G401.6 (cell line): ENCODE measurements around the gene CHD2.
"Not testable (repeated sequence)": the region's sequence is repeated elsewhere in the genome, so short reads cannot be mapped to it uniquely, and the experiment has no call there.

Source experiments
- FAIRE-seq: peaks from 2 replicates; lab custom pipeline; 2012; peaks lifted over from hg19 to GRCh38; lab: Jason Lieb, UNC

CHD2 gene

DNA sequence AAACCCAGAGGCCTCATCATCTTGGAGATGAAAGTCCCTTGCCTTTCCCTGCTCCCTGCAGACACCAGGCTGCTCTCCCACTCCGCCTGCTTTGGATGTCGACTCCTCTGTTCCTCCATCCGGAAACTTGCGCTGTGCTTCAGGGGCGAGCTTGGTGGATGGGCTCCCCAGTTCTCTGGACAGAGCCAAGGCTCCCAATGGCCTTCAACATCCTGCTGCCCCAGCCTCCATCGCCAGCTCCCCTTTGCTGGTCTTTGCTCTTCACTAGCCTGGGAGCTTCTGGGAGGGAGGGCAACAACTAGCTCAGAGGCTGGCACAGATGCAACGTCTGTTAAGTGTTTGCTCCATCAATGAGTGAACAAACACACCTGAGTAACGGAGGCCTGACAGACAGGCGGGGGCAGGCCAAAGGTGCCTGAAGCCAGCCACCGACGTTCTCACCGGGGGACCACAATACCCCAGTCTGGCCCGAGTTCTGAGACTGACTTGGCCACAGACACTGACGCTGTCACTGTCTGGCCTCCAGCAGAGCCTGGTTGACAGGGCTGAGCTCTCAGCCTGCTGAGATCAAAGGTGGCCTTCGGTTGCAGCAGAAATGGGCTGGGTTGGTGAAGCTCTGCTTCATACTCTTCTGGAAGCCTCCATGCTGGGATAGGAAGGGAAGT lies 149.9 kb downstream of the CHD2 start:
- no peak for FAIRE-seq

DNA sequence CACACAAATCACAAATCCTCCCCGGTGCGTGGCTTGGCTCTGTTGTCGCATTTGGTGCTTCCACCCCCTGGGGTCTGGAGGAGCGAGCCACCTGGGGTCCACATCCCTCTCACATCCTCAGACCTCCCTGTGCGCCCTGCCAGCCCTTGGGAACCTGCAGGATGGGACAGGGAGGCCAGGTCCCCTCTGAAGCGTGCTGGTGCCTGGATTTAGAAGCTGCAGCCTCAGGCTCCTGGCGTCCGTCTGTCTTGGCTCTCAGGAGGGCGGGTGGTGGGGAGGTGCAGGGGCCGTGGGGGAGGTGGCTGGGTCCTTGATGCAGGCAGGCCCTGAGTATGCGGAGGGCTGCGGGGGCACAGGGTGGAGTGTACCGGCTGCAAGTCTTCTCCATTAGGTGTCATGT lies 150.5 kb downstream of the CHD2 start:
- FAIRE-seq: no peak

DNA sequence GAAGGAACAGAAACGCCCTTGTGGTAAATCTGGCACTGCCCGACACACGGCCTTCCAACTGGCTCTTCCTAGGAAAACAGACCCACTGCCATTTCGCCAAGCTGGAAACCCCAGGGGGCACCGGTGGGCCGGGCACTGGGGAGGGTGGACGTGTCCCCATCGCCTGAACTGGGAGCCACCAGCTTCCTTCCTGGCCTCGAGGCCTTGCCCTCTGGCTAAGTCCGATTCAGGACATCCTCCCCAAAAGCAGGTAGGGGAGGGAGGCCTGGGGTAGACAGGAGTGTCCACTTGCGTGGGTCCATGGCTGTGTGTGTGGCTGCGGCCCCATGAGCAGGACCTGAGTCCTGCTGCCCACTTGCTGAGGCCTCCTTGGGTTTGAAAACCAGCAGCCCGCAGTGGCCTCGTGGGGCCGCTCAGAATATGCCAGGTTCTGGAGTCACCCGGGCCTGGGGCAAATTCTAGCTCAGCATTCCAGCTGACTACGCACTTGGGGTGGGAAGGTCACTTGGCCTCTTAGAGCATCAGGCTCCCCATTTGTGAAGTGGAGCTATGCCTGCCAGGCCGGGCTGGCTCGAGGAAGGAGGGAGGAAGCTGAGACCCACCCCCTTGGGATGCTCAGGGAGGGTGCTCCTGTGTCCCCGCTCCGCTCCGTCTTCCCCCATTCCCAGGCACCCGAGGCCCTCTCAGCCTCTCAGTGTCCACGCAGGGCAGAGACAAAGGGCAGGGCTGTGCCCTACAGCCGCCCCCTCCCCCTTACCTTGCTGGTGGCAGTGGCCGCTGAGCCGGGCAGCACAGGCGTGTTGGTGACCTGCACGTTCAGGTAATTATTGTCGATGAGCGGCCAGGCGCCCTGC lies 151.3 kb downstream of the CHD2 start:
- no peak for FAIRE-seq

DNA sequence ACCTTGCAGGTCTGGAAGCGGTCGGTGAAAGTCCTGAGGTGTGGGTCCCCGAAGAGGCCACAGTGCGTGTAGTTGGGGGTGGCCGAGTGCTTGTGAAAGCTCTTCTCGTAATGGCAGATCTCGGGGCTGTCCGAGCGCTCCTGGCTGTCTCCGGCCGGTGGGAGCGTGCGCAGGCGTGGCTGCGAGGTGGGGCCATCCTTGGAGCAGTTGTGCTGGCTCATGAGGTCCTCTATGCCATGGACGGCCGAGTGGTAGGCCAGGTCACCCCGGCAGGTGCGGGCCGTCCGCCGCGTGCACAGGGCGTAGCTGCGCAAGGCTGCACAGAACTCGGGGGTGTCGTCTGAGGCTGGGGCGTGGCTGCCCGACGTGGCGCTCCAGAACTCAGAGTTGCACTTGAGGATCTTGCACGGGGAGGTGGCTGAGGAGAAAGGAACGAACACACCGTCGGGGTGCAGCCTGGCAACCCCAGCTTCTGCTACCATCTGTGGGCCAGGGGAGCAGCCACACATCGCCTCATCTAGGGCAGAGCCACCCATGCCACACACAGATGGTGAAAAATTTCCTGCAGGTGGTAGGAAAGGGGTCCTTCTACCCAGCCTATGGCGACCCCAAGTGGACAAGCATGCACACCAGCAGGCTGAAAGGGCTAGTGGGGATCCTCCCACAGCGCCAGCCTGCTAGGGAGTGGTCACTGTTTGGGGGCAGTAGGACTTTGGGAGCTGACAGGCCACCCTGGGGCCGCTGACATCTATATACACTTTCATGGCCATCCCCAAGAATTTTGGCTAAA lies 152.2 kb downstream of the CHD2 start:
- FAIRE-seq: no peak

DNA sequence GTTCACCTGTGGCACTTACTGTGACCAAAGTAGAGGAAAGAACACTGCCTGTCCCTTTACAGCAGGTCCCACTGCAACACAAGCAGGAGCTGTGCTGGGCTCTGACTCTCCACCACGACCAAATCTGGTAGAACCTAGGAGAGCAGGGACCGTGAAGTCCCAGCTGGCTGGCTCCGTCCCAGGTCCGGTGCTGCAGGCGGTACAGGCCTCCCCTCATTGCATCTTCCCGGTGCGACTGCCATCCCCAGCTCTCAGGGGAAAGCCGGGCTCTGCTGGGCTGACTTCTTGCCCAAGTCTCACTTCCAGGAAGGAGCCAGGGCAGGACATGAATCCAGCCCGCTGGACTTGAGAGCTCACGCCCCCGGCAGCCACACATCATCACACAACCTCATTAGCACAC lies 155.1 kb downstream of the CHD2 start:
- FAIRE-seq: no peak

DNA sequence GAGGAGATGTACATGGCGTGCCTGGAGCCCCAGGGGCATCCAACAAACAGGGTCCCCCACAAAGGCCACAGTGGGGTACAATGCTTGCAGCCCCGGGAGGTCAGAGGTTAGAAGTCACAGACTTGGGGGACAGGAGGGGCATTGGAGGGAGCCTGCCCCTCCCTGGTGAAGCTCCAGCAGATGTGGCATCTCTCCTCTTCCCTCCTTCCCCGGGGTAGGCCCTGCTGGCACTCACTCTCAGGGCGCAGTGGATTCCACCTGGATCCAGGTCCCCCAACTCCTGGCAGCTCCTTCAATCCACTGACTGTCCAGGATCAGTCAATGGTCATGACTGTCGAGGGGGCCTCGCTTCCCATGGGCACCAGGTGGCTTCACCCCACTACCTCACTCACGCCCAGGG lies 156.7 kb downstream of the CHD2 start:
- FAIRE-seq: no peak

DNA sequence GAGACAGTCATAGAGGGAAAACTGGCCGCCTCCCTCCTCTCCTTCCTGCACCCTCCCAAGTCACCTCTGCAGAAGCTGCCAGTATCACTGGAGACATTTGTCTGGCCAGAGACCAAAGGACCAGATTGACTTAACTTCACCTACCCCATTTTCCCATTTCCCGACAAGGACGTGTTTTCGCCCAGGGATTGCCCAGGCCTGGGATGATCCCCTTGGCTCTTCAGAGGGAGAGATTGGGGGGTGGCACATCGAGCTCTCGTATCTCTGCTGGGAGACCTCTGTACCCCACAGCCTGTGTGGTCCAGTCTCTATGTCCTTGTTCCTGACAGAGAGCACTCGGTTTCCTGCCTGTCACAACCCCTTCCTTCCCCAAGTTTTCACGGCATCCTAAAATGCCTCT lies 157.5 kb downstream of the CHD2 start:
- FAIRE-seq: no peak

DNA sequence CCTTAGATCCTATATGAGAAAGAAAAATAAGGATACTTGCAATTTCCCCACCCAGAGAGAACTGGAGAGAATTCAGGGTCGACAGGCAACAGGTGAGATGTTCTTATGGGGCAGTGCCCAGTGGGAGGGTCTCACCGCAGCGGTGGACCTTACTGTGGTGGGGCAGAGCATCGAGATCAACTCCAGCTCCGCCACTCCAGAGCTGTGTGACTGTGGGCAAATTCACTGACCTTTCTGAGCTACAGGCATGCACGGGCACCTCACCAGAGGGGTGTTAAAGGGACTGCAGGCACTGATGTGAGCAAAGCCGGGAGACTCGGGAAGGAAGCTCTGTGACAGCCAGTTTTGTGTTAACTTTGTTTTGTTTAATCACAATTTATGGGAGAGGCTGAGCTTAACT lies 158.0 kb downstream of the CHD2 start:
- FAIRE-seq: no peak

DNA sequence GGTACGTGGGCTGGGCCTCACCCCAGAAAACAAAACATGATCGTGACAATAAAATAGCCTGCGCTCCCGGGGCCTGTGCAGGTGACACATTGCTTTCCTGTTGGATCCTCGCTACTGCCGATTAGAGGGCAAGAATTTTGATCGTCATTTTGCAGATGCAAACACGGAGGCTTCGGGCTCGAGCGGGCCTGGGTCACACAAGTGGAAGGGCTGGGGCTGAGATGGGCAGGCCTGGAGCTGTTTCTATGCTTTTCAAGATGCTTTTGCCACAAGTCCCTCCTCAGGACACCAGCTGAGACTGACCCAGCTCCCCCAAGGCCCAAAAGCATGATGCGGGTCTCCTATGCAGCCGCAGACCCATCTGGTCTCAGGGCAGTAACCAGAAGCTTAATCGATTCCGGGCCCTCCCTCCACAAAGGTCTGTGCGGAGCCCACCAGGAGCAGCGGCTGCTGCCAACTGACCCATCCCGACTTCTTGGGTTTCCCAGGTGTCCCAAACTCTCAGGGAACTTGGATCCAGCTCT lies 158.8 kb downstream of the CHD2 start:
- FAIRE-seq: no peak

DNA sequence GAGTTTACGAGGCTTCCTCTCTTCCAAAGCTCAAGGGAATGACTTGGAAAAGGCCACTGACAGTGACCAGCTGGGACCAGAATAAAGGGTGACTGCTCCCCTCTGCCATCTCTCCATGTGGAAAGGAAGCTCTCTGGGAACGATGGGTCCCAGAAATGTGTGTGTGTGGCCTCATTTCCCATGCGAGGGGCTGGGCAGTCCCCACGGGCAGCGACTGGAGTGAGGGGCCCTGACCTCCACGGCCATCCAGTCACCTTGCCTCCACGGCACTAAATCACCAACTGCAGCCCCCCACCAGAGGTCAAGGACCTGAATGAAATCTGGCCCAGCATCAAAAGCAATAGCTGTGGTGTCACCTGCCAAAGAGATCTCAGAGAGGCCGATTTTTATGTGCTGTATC lies 159.3 kb downstream of the CHD2 start:
- FAIRE-seq: no peak

DNA sequence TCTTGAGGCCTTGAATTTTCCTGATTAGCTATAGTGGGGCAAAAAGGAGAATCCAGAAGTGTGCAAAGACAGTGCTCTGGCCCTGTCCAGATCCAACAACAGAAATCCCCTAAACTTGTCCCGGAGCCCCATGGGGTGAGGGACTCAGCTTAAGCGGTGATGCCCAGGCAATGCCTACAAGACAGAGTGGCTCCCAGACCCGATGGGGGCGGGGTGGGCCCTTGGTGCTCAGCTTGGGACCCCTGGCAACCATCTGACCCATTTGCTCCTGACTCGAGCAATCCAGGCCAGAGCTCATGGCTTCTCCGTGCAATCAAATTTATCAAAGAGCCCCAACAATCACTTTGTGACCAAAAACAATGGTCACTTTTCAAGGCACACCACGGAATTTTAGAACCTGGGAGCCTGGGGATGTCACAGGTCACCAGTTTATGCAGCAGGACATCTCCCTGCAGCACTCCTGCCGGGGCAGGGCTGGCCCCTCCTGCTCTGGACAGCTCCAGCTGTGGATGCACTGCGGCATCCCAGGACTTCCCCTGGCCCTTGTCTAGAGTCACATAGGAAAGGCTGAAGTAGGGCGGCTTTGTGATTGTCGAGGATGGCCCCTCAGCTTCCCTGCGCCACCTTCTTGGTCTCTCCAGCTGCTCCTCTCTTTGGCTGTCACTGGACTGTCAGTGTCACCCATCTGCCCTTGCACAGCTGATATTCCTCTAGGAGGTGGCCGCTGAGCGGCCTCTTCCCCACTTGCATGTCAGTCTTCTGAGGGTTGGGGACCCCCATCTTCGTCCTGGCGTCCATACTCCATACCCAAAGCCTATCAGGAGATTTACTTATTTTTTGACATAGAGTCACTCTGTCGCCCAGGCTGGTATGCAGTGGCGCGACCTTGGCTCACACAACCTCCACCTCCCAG lies 160.5 kb downstream of the CHD2 start:
- FAIRE-seq: no peak

DNA sequence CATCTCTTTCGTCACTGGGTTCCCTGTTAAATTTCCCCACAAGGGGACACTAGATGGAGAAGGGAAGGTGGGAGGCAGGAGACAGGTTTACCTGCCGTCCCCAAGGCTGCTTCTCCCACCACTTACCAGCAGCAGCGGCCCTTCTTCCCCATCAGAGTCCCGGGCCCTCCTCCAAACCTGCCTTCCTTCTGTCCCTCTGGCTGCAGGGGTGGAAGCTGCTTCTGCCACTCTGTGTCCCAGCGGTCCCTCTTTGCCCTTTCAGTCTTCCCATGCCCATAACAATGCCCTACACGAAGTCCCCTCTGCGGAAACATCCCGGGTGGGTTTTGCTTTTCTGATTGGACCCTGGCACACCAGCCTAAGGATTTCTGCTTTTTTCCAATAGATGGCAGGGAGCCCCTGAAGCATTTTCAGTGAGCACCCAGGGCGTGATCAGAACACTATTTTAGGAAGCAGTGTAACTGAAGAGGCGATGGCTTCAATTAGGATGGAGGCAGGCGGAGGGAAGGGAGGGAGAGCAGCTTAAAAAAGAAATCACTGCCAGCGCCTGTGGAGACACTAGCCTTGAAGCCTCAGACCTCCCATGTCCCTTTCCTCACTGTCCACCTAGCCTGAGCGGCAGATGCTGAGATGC lies 162.6 kb downstream of the CHD2 start:
- not testable (repeated sequence) for FAIRE-seq

DNA sequence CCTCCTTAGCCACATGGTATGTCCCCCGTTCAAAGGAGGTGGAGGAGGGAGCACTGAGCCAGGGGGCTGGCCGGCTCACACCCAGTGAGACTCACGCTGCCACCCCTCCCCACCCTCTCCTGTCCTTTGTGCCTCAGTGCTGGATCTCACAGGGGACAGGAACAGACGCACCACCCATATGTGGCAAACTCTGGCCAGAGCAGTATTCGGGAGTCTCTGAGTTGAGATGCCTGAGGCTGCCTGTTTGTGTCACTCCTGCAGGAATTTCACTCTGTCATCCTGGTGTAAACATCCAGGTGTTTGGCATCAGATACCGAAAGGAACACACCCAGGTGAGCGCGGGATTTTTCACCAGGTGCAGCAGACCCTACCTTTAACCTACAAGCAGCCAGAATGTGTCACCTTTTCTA lies 163.1 kb downstream of the CHD2 start:
- no peak for FAIRE-seq

DNA sequence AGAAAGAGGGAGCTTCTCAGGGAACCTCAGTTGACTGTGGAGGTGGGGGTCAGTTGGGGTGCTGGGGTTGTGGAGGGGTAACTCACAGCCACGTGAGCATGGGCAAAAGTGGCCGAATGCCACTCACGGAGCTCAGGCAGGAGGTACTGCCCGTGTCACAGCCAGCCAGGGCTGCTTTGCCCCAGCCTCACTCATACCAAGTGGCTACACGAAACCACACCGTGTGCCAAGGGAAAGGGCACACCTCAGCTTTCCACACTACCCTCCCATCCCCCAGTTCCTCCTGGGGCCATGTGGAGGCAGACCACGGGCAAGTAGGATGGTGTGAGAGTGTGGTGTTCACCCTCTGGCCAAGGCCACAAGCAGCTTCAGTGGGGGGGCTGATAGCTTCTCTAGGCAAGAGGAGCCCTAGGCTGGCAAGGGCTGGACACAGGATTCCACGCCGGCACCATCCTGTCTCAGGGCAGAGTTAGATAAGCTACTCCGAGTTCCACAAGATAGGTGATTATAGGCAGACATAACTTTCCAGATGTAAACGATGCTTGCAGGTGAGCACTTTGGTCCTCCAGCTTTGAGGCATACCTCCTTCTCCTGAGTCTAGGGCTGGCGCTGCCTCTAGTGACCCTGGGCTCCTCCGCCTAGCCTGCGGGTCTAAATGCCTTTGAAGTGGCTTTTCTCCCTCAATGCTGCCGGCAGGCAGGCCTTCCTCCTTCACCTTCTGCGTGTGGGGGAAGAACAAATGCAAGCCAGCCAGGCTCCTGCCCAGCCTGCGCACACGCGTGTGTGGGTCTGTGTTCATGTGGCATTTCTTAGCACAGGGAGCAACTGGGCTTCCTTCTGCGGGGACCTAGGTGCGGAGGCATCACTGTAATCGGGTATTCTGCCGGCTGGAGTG lies 163.9 kb downstream of the CHD2 start:
- no peak for FAIRE-seq

DNA sequence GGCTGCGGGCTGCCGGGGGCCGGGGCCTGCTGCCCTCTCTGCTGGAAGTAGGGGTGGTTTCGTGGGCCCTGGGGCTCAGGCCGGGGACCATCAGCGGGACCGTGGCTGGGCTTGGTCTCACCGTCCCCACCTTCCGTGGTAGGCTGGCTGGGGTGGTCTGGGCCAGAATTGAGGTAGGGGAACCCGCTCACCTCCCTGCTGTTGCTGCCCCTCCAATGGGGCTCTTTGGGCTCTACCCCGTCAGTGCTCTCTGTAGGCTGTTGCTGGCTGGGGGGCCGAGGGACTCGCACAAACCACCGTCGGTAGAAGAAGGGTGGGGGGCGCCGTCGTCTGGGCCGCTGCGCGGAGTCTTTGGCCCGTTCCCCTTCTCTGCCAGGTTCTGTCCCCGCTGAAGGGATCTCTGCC lies 165.5 kb downstream of the CHD2 start:
- FAIRE-seq: no peak

DNA sequence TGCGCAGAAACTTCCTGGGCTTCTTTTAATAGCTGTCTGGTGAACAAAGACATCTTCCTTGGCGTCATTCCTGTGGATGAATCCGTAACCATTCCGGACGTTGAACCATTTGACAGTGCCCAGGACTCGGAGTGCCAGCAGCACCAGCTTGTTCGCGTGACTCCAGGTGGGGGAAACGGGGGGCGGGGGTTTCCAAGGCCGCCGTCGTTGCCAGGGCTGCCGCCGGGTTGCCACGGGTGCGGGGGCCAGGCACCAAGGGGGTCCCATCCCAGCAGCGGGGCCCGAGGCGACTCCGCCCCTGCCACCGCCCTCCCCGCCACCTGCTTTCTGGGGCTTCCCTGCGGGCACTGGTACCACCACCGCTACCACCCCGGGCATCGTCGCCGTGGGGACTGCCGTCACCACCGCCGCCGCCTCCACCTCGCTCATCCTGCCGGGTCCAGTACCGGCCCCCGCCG lies 166.1 kb downstream of the CHD2 start:
- FAIRE-seq: no peak

DNA sequence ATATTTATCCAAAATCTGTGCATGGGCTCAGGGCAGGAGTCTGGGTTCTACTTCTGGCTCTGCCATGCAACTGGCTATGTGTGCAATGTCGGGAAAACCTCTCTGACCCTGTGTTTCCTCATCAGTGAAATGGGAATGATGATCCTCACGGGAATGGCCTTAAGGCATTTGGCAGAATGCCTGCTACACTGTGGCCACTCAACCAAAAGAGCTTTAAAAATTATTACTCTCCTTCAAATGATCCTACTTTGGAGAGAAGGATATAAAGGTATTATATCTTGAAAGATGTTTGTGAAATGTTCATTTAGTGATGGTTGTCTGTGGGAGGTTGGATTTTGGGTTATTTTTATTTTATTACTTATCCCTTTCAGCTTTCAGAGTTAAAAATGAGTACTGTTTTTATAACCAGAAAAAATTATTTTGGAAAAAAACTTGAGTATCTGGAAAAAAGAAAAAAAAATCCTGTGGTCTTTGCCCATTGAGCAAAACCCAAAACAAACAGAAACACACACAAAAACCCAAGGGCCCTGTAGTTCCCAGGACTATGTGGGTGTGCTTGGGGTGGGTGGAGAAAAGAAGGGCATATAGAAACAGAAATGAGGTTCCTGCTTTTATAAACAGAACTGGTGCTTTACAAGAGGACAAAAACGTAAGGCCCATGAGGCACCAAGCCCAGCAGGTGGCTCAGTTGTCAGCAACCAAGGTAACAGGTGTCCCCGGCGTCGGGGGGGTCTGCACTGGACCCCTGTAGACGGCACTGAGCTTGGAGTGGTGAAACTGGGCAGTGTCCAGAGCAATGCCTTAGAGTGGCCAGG lies 166.9 kb downstream of the CHD2 start:
- FAIRE-seq: no peak

DNA sequence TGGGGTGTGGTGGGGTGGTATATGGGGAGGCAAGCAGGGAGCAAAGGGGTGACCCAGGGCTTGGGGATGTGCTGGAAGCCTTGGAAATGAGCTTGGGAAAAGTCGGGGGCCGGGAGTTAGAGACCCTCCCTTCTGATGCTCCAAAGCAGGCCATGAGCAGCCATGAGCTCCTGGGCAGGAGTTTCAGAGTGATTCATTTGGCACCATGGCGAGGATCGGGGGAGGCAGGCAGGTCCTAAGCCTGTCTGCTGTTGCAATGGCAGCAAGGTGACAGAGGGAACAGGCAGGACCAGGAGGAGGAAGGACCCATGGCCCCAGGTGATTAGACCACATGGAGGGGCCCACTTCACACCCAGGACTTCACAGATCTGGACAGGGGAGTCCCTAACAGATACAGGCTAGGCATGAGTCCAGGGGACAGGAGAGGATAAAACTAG lies 167.5 kb downstream of the CHD2 start:
- FAIRE-seq: no peak

DNA sequence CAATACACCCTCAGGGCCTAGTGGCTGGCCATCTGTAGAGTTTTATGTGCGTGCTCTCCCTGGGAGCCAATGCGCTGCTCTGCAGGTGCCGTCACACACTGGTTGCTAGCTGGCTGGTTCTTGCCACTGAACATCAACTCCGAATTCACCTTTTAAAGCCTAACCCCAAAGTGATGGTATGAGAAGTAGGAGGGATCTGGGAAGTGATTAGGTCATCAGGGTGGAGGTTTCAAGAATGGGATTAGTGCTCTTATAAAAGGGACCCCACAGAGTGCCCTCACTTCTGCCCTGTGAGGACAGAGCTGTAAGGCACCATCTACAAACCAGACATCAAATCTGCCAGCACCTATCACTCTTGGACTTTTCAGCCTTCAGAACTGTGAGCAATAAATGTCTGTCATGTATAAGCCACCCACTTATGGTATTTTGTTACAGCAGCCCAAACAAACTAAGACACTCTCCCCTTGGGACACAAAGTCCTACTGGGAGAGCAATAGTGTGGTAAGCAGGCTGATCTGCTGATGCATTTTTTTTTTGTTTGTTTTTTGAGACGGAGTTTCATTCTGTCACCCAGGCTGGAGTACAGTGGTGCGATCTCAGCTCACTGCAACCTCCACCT lies 168.6 kb downstream of the CHD2 start:
- no peak for FAIRE-seq
